GM18858 (cell line): ENCODE results near the gene PLP2.
A peak's percentile ranks its signal among the peaks of the same experiment; 100 is the strongest.

Source experiments
- ATAC-seq: cut with Tn5 transposase; IDR thresholded peaks from one replicate; pipeline ENCODE4 v1.9.1; 2021; ENCODE audit not compliant: unreplicated experiment

PLP2 gene

GRCh38 chrX:49186125-49187027 is 14.7 kb downstream of the PLP2 start, which contains the start of gene PRICKLE3:
TSS of gene PRICKLE3 (minus strand) at chrX:49186373. CDS start at chrX:49186297, 76 bp downstream.
- peak; percentile 19 for ATAC-seq

- ATAC-seq = no peak
Observed at GRCh38 chrX:49187028-49187394, 15.3 kb downstream of the PLP2 start.

GRCh38 chrX:49187526-49187925 is 15.8 kb downstream of the PLP2 start:
- ATAC-seq = no peak

- ATAC-seq = no peak
Observed at GRCh38 chrX:49188468-49189076, 16.9 kb downstream of the PLP2 start.

- no peak for ATAC-seq
Observed at GRCh38 chrX:49189606-49190005, 17.9 kb downstream of the PLP2 start.

- peak; percentile 86 for ATAC-seq
Observed at GRCh38 chrX:49190821-49191573, 19.3 kb downstream of the PLP2 start.

- peak; percentile 7 for ATAC-seq
Observed at GRCh38 chrX:49191574-49192011, 19.9 kb downstream of the PLP2 start.

GRCh38 chrX:49192722-49193328 is 21.1 kb downstream of the PLP2 start:
- ATAC-seq = no peak

GRCh38 chrX:49193542-49193964 is 21.9 kb downstream of the PLP2 start:
- ATAC-seq = no peak

- no peak for ATAC-seq
Observed at GRCh38 chrX:49197543-49198087, 25.9 kb downstream of the PLP2 start.

- no peak for ATAC-seq
Observed at GRCh38 chrX:49198540-49199314, 27.0 kb downstream of the PLP2 start.

GRCh38 chrX:49199315-49199595 is 27.6 kb downstream of the PLP2 start:
- ATAC-seq = no peak

GRCh38 chrX:49199906-49200771 is 28.4 kb downstream of the PLP2 start, which contains the start of gene SYP:
TSS of gene SYP (minus strand) at chrX:49200193. CDS start at chrX:49200186, 7 bp downstream.
- ATAC-seq = peak; percentile 81

GRCh38 chrX:49202022-49202421 is 30.3 kb downstream of the PLP2 start:
- ATAC-seq = no peak

- ATAC-seq = no peak
Observed at GRCh38 chrX:49203536-49203935, 31.8 kb downstream of the PLP2 start.

- ATAC-seq = no peak
Observed at GRCh38 chrX:49204017-49204416, 32.3 kb downstream of the PLP2 start.

- ATAC-seq = no peak
Observed at GRCh38 chrX:49204709-49205108, 33.0 kb downstream of the PLP2 start.

GRCh38 chrX:49205443-49205842 is 33.7 kb downstream of the PLP2 start:
- no peak for ATAC-seq

GRCh38 chrX:49206543-49206942 is 34.8 kb downstream of the PLP2 start:
- ATAC-seq = no peak
